GM21526 (cell line): ENCODE data around the gene KRTAP20-4.

Experiments used
- ATAC-seq: cut with Tn5 transposase; IDR thresholded peaks from one replicate; pipeline ENCODE4 v1.9.1; 2021; ENCODE audit warnings: moderate library complexity; ENCODE audit not compliant: unreplicated experiment, low FRiP score

Gene KRTAP20-4

GRCh38 chr21:30620522-30620921, at the start of gene KRTAP20-4:
KRTAP20-4 (plus strand) TSS chr21:30620627.
- ATAC-seq, result no peak

GRCh38 chr21:30577766-30578165, 42.7 kb upstream of the KRTAP20-4 start:
- no peak for ATAC-seq

GRCh38 chr21:30579346-30579745, 41.1 kb upstream of the KRTAP20-4 start:
- ATAC-seq, result no peak

GRCh38 chr21:30580132-30580531, 40.3 kb upstream of the KRTAP20-4 start:
- no peak for ATAC-seq

GRCh38 chr21:30582870-30583269, 37.6 kb upstream of the KRTAP20-4 start:
- no peak for ATAC-seq

GRCh38 chr21:30590297-30590696, 30.1 kb upstream of the KRTAP20-4 start, which contains the start of gene KRTAP22-2:
KRTAP22-2 (minus strand) TSS chr21:30590397.
- no peak for ATAC-seq

GRCh38 chr21:30592140-30592539, 28.3 kb upstream of the KRTAP20-4 start, which contains the start of gene KRTAP6-3:
KRTAP6-3 (plus strand) TSS chr21:30592440; CDS start chr21:30592446, 6 bp downstream.
- ATAC-seq, result no peak

GRCh38 chr21:30598802-30599201, 21.6 kb upstream of the KRTAP20-4 start, which contains the start of gene KRTAP6-2:
KRTAP6-2 (minus strand) TSS chr21:30598902; CDS start chr21:30598874, 28 bp downstream.
- no peak for ATAC-seq

GRCh38 chr21:30600787-30601186, 19.6 kb upstream of the KRTAP20-4 start, which contains the start of gene KRTAP22-1:
KRTAP22-1 (plus strand) TSS chr21:30601087.
- no peak for ATAC-seq

- ATAC-seq, result no peak
Measured at GRCh38 chr21:30605968-30606367, 14.5 kb upstream of the KRTAP20-4 start.

GRCh38 chr21:30612132-30612531, 8.3 kb upstream of the KRTAP20-4 start:
- no peak for ATAC-seq

GRCh38 chr21:30613836-30614235, 6.6 kb upstream of the KRTAP20-4 start, which contains the start of gene KRTAP6-1:
KRTAP6-1 (minus strand) TSS chr21:30613930; CDS start chr21:30613904, 26 bp downstream.
- no peak for ATAC-seq

GRCh38 chr21:30615199-30615598, 5.2 kb upstream of the KRTAP20-4 start:
- ATAC-seq, result no peak

GRCh38 chr21:30616125-30616524, 4.3 kb upstream of the KRTAP20-4 start, which contains the start of gene KRTAP20-1:
KRTAP20-1 (plus strand) TSS chr21:30616425; CDS start chr21:30616455, 30 bp downstream.
- no peak for ATAC-seq

- ATAC-seq, result no peak
Measured at GRCh38 chr21:30620080-30620479, 347 bp upstream of the KRTAP20-4 start.

- no peak for ATAC-seq
Measured at GRCh38 chr21:30623362-30623761, 2.9 kb downstream of the KRTAP20-4 start.

- no peak for ATAC-seq
Measured at GRCh38 chr21:30625449-30626165, 5.2 kb downstream of the KRTAP20-4 start.

- ATAC-seq, result no peak
Measured at GRCh38 chr21:30628109-30628508, 7.7 kb downstream of the KRTAP20-4 start.

GRCh38 chr21:30629200-30629599, 8.8 kb downstream of the KRTAP20-4 start:
- no peak for ATAC-seq

- ATAC-seq, result no peak
Measured at GRCh38 chr21:30634906-30635305, 14.5 kb downstream of the KRTAP20-4 start, which contains the start of gene KRTAP20-2. KRTAP20-2 (plus strand) TSS chr21:30635206; CDS start chr21:30635264, 58 bp downstream.

- ATAC-seq, result no peak
Measured at GRCh38 chr21:30638686-30639085, 18.3 kb downstream of the KRTAP20-4 start.

GRCh38 chr21:30642564-30642963, 22.1 kb downstream of the KRTAP20-4 start, which contains the start of gene KRTAP20-3:
KRTAP20-3 (plus strand) TSS chr21:30642864.
- ATAC-seq, result no peak
